ENCODE measurements around the gene ULK1.

The ULK1 gene

GRCh38 chr12:131908092-131909080 lies 14.0 kb downstream of the ULK1 start:
- DNase-seq (ENCODE audit: low read depth in 2 of 2), result no peak

GRCh38 chr12:131909081-131909751 lies 14.8 kb downstream of the ULK1 start:
- no peak for DNase-seq (ENCODE audit: low read depth in 2 of 2)

GRCh38 chr12:131909752-131910219 lies 15.4 kb downstream of the ULK1 start:
- DNase-seq (ENCODE audit: low read depth in 2 of 2), result no peak

GRCh38 chr12:131910302-131911027 lies 16.0 kb downstream of the ULK1 start:
- no peak for DNase-seq (ENCODE audit: low read depth in 2 of 2)

- DNase-seq (ENCODE audit: low read depth in 2 of 2), result no peak
Measured at GRCh38 chr12:131911028-131911650, 16.7 kb downstream of the ULK1 start.

GRCh38 chr12:131911851-131912477 lies 17.5 kb downstream of the ULK1 start:
- no peak for DNase-seq (ENCODE audit: low read depth in 2 of 2)

GRCh38 chr12:131912518-131913274 lies 18.3 kb downstream of the ULK1 start:
- no peak for DNase-seq (ENCODE audit: low read depth in 2 of 2)

- no peak for DNase-seq (ENCODE audit: low read depth in 2 of 2)
Measured at GRCh38 chr12:131913666-131914065, 19.2 kb downstream of the ULK1 start.

- DNase-seq (ENCODE audit: low read depth in 2 of 2), result no peak
Measured at GRCh38 chr12:131914179-131914702, 19.8 kb downstream of the ULK1 start.

GRCh38 chr12:131915000-131915689 lies 20.7 kb downstream of the ULK1 start:
- DNase-seq (ENCODE audit: low read depth in 2 of 2), result no peak

- DNase-seq (ENCODE audit: low read depth in 2 of 2), result no peak
Measured at GRCh38 chr12:131915823-131916222, 21.4 kb downstream of the ULK1 start.

GRCh38 chr12:131916306-131917138 lies 22.1 kb downstream of the ULK1 start:
- no peak for DNase-seq (ENCODE audit: low read depth in 2 of 2)

GRCh38 chr12:131917139-131917710 lies 22.8 kb downstream of the ULK1 start:
- DNase-seq (ENCODE audit: low read depth in 2 of 2), result no peak

GRCh38 chr12:131917711-131918306 lies 23.4 kb downstream of the ULK1 start:
- no peak for DNase-seq (ENCODE audit: low read depth in 2 of 2)

- DNase-seq (ENCODE audit: low read depth in 2 of 2), result no peak
Measured at GRCh38 chr12:131918311-131919050, 24.1 kb downstream of the ULK1 start.

GRCh38 chr12:131919051-131919347 lies 24.6 kb downstream of the ULK1 start:
- DNase-seq (ENCODE audit: low read depth in 2 of 2), result no peak
